Endodermal cell (in vitro differentiated cells): ENCODE results near the gene YEATS4. TPM values are rescaled to one million over a fixed set of nuclear protein-coding genes. Genes with fewer than 3 reads are reported as not detected.

ENCODE experiments used
- DNase-seq: peaks from one replicate; pipeline ENCODE4 v3.0.0-alpha.2; 2017
- H3K27ac ChIP-seq: 2 replicates; pipeline ENCODE4 v1.5.1; 2013; ENCODE audit warnings: mild to moderate bottlenecking, low read depth, low read length, moderate library complexity
- H3K27me3 ChIP-seq: 2 replicates; pipeline ENCODE4 v1.6.1; 2013; ENCODE audit warnings: mild to moderate bottlenecking, low read length, moderate library complexity; ENCODE audit not compliant: insufficient read depth, control insufficient read depth, poor library complexity, severe bottlenecking
- H3K36me3 ChIP-seq: 2 replicates; pipeline ENCODE4 v1.7.0; 2013; ENCODE audit warnings: mild to moderate bottlenecking, low read length, moderate library complexity; ENCODE audit not compliant: control insufficient read depth, insufficient read depth
- H3K4me1 ChIP-seq: one replicate; pipeline ENCODE4 v1.7.0; 2013; ENCODE audit warnings: low read length; ENCODE audit not compliant: control insufficient read depth, insufficient read depth
- H3K4me3 ChIP-seq: 2 replicates; pipeline ENCODE4 v1.5.1; 2013; ENCODE audit warnings: mild to moderate bottlenecking, low read length, moderate library complexity
- H3K9ac ChIP-seq: 2 replicates; pipeline ENCODE4 v1.6.1; 2013; ENCODE audit warnings: mild to moderate bottlenecking, low read length, moderate library complexity; ENCODE audit not compliant: poor library complexity, severe bottlenecking; ENCODE audit errors: extremely low read depth
- H3K9me3 ChIP-seq: 2 replicates; pipeline ENCODE4 v1.6.1; 2013; ENCODE audit warnings: mild to moderate bottlenecking, low read length, moderate library complexity; ENCODE audit not compliant: control insufficient read depth
- H3K27ac Mint-ChIP-seq: 2 replicates; pipeline ENCODE4 v1.8.0; 2020; ENCODE audit warnings: mixed read lengths
- H3K27me3 Mint-ChIP-seq: 2 replicates; pipeline ENCODE4 v1.8.0; 2021; ENCODE audit warnings: mild to moderate bottlenecking, mixed read lengths; ENCODE audit not compliant: insufficient read depth
- H3K36me3 Mint-ChIP-seq: 2 replicates; pipeline ENCODE4 v1.8.0; 2020; ENCODE audit warnings: low read depth, mixed read lengths
- H3K4me1 Mint-ChIP-seq: 2 replicates; pipeline ENCODE4 v1.8.0; 2020; ENCODE audit warnings: mixed read lengths
- H3K4me3 Mint-ChIP-seq: 2 replicates; pipeline ENCODE4 v1.8.0; 2020; ENCODE audit warnings: mild to moderate bottlenecking, moderate library complexity, mixed read lengths
- H3K9me3 Mint-ChIP-seq: 2 replicates; pipeline ENCODE4 v1.8.0; 2020; ENCODE audit warnings: mild to moderate bottlenecking, mixed read lengths
- WGBS, 2 experiments: methylation state at CpG; one replicate each; pipeline versions ENCODE4 v1.1.5 to v1.1.7; 2013; ENCODE audit warnings: missing lambda C conversion rate in 2 of 2, mixed read lengths in 1 of 2; ENCODE audit not compliant: insufficient coverage in 1 of 2, insufficient read length in 1 of 2; 5-methylcytosine and 5-hydroxymethylcytosine counted together
- total RNA-seq, 2 donors: library from RNA; stranded (reverse); fragmentation: NEBNext Ultra II Directional in 1 of 2; extraction: Animal tissue kit (Norgen Biotek cat#: 25700) in 1 of 2; gene quantifications; 2 replicates in 1 of 2; 3 replicates in 1 of 2; pipeline ENCODE4 v1.2.1, GENCODE V29; 2021
- TF ChIP-seq, protein P1 (sequence below): fragments of 200-600 bp; sonication (generic); conservative IDR thresholded peaks from 2 replicates; pipeline ENCODE4 v1.5.0; 2021; ENCODE audit warnings: antibody characterized with exemption, mild to moderate bottlenecking

The YEATS4 gene
- total RNA-seq, 2 donors from 2014 or later = 37.0 to 40.9 TPM

GRCh38 chr12:69423037-69423905 is 63.7 kb downstream of the YEATS4 start:
- TF ChIP-seq, protein P1, sequence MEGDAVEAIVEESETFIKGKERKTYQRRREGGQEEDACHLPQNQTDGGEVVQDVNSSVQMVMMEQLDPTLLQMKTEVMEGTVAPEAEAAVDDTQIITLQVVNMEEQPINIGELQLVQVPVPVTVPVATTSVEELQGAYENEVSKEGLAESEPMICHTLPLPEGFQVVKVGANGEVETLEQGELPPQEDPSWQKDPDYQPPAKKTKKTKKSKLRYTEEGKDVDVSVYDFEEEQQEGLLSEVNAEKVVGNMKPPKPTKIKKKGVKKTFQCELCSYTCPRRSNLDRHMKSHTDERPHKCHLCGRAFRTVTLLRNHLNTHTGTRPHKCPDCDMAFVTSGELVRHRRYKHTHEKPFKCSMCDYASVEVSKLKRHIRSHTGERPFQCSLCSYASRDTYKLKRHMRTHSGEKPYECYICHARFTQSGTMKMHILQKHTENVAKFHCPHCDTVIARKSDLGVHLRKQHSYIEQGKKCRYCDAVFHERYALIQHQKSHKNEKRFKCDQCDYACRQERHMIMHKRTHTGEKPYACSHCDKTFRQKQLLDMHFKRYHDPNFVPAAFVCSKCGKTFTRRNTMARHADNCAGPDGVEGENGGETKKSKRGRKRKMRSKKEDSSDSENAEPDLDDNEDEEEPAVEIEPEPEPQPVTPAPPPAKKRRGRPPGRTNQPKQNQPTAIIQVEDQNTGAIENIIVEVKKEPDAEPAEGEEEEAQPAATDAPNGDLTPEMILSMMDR = no peak
- peaks cover under 1% of the 10 kb centered on the region for H3K4me1 ChIP-seq
- no peaks in the 10 kb centered on the region for H3K36me3 ChIP-seq
- no peak for DNase-seq
- Mint-ChIP-seq H3K4me1 (peaks cover 39% of the 10 kb centered on the region), H3K27ac (no peak overlapping the region), H3K4me3 (no peak overlapping the region), H3K9me3 (no peaks in the 10 kb centered on the region), H3K36me3 (no peaks in the 10 kb centered on the region), H3K27me3 (no peaks in the 10 kb centered on the region)
- WGBS, 2 experiments = 91 to 96% methylated on average over 4 to 5 of the region's 5 CpGs
- no peak overlapping the region for H3K4me3 ChIP-seq
- H3K9me3 ChIP-seq = no peaks in the 10 kb centered on the region
- no peak overlapping the region for H3K27ac ChIP-seq
- no peak overlapping the region for H3K9ac ChIP-seq
- H3K27me3 ChIP-seq = no peaks in the 10 kb centered on the region

DNA sequence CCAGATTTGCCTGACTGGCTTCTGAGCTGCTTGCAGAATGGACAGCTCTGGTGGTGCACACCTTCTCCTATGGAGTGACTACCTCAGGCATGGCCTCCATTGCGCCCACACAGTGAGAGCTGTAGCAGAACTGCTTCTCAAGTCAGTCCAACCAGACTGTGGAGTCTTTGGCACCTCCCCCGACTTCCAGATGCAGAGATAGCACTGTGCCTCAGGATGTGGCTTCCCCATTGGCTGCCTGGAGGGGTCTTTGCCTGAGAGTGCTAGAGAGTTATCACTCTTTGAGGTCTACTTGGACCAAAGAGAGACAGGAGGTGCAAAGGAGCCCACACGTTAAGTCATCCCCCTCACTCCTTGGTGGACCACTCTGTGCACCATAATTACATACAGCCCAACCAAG is 65.9 kb downstream of the YEATS4 start:
- no peaks in the 10 kb centered on the region for H3K27me3 Mint-ChIP-seq
- WGBS, 2 experiments = 89 to 100% methylated on average over 1 to 3 of the region's 3 CpGs
- Histone ChIP-seq H3K4me1 (peaks cover 13% of the 10 kb centered on the region), H3K27me3 (no peaks in the 10 kb centered on the region), H3K9ac (no peak overlapping the region), H3K27ac (no peak overlapping the region), H3K9me3 (no peaks in the 10 kb centered on the region), H3K4me3 (no peak overlapping the region), H3K36me3 (no peaks in the 10 kb centered on the region)
- no peak overlapping the region for H3K4me3 Mint-ChIP-seq
- H3K9me3 Mint-ChIP-seq = no peaks in the 10 kb centered on the region
- no peaks in the 10 kb centered on the region for H3K36me3 Mint-ChIP-seq
- no peak for DNase-seq
- TF ChIP-seq, protein P1 = no peak
- peaks cover 47% of the 10 kb centered on the region for H3K4me1 Mint-ChIP-seq
- H3K27ac Mint-ChIP-seq = peak overlapping the region; percentile 29

- H3K9me3 ChIP-seq = no peaks in the 10 kb centered on the region
Observed at GRCh38 chr12:69428351-69429073, 69.0 kb downstream of the YEATS4 start.

More at GRCh38 chr12:69428351-69429073, 69.0 kb downstream of the YEATS4 start:
- TF ChIP-seq, protein P1 = no peak
- Histone ChIP-seq H3K27ac (no peak overlapping the region), H3K4me1 (peaks cover 16% of the 10 kb centered on the region), H3K9ac (no peak overlapping the region), H3K27me3 (no peaks in the 10 kb centered on the region), H3K4me3 (no peak overlapping the region), H3K36me3 (no peaks in the 10 kb centered on the region)
- DNase-seq = no peak
- H3K36me3 Mint-ChIP-seq = no peaks in the 10 kb centered on the region
- H3K4me3 Mint-ChIP-seq = no peak overlapping the region
- H3K27me3 Mint-ChIP-seq = no peaks in the 10 kb centered on the region
- H3K27ac Mint-ChIP-seq = peak overlapping the region; percentile 91
- peaks cover 52% of the 10 kb centered on the region for H3K4me1 Mint-ChIP-seq
- no peaks in the 10 kb centered on the region for H3K9me3 Mint-ChIP-seq
- WGBS, 2 experiments = 83 to 90% methylated on average over 4 to 7 of the region's 7 CpGs
